Astrocyte (in vitro differentiated cells and primary cell): Measurements from ENCODE around the gene CCDC88B. TPM values are rescaled to one million over a fixed set of nuclear protein-coding genes. Genes with fewer than 3 reads are reported as not detected.
A peak's percentile ranks its signal among the peaks of the same experiment; 100 is the strongest.
"Not testable (repeated sequence)": the region's sequence is repeated elsewhere in the genome, so short reads cannot be mapped to it uniquely, and the experiment has no call there.

Experiments used
- DNase-seq: peaks from one replicate; pipeline ENCODE4 v3.0.0-alpha.2; 2010; ENCODE audit warnings: low read depth
- FAIRE-seq: peaks from 2 replicates; lab custom pipeline; 2011; peaks lifted over from hg19 to GRCh38; lab: Jason Lieb, UNC
- H2AFZ ChIP-seq: 2 replicates; pipeline ENCODE4 v1.6.0; 2012; ENCODE audit warnings: low read depth, low read length, inconsistent platforms
- H3K27ac ChIP-seq: 2 replicates; pipeline ENCODE4 v1.5.1; 2011; ENCODE audit warnings: low read depth, low read length, inconsistent platforms
- H3K27me3 ChIP-seq: 2 replicates; pipeline ENCODE4 v1.6.0; 2011; ENCODE audit warnings: low read length, inconsistent platforms; ENCODE audit not compliant: insufficient read depth
- H3K36me3 ChIP-seq: 2 replicates; pipeline ENCODE4 v1.5.1; 2011; ENCODE audit warnings: low read length, inconsistent platforms; ENCODE audit not compliant: insufficient read depth
- H3K4me1 ChIP-seq: 2 replicates; pipeline ENCODE4 v1.5.1; 2011; ENCODE audit warnings: low read length, inconsistent platforms; ENCODE audit not compliant: insufficient read depth
- H3K4me2 ChIP-seq: 2 replicates; pipeline ENCODE4 v1.6.0; 2012; ENCODE audit warnings: low read length, inconsistent platforms
- H3K4me3 ChIP-seq: 2 replicates; pipeline ENCODE4 v1.5.1; 2011; ENCODE audit warnings: low read depth, mild to moderate bottlenecking, low read length, inconsistent platforms; ENCODE audit not compliant: insufficient read depth
- H3K79me2 ChIP-seq: 2 replicates; pipeline ENCODE4 v1.6.0; 2012; ENCODE audit warnings: mild to moderate bottlenecking, low read length, inconsistent platforms; ENCODE audit not compliant: insufficient read depth
- H3K9ac ChIP-seq: 2 replicates; pipeline ENCODE4 v1.6.0; 2012; ENCODE audit warnings: mild to moderate bottlenecking, low read length, inconsistent platforms
- H3K9me3 ChIP-seq: 2 replicates; pipeline ENCODE4 v1.5.1; 2012; ENCODE audit warnings: low read depth, mild to moderate bottlenecking, low read length, inconsistent platforms; ENCODE audit not compliant: insufficient read depth
- H4K20me1 ChIP-seq: 2 replicates; pipeline ENCODE4 v1.6.0; 2012; ENCODE audit warnings: low read length, inconsistent platforms; ENCODE audit not compliant: insufficient read depth
- H3K27ac Mint-ChIP-seq: one replicate; pipeline ENCODE4 v1.8.0; 2021; ENCODE audit warnings: mild to moderate bottlenecking, mixed read lengths; ENCODE audit not compliant: unreplicated experiment
- H3K27me3 Mint-ChIP-seq: one replicate; pipeline ENCODE4 v1.8.0; 2021; ENCODE audit warnings: low read depth, mixed read lengths; ENCODE audit not compliant: unreplicated experiment
- H3K36me3 Mint-ChIP-seq: one replicate; pipeline ENCODE4 v1.8.0; 2021; ENCODE audit warnings: low read depth, mixed read lengths; ENCODE audit not compliant: unreplicated experiment
- H3K4me1 Mint-ChIP-seq: one replicate; pipeline ENCODE4 v1.8.0; 2021; ENCODE audit warnings: low read depth, mixed read lengths; ENCODE audit not compliant: unreplicated experiment
- H3K4me3 Mint-ChIP-seq: one replicate; pipeline ENCODE4 v1.8.0; 2021; ENCODE audit warnings: mild to moderate bottlenecking, moderate library complexity, mixed read lengths; ENCODE audit not compliant: unreplicated experiment
- H3K9me3 Mint-ChIP-seq: one replicate; pipeline ENCODE4 v1.8.0; 2021; ENCODE audit warnings: mild to moderate bottlenecking, mixed read lengths; ENCODE audit not compliant: unreplicated experiment
- CTCF ChIP-seq: IDR thresholded peaks from 2 replicates; pipeline ENCODE4 v1.5.1; 2011; ENCODE audit warnings: low read depth, mild to moderate bottlenecking, inconsistent platforms, low read length, moderate library complexity; ENCODE audit not compliant: insufficient read depth
- EZH2 ChIP-seq: IDR thresholded peaks from 2 replicates; pipeline ENCODE4 v1.6.1; 2012; ENCODE audit warnings: mild to moderate bottlenecking, low read length, inconsistent platforms; ENCODE audit not compliant: insufficient read depth
- total RNA-seq: library from RNA; stranded (reverse); gene quantifications from 2 replicates; pipeline ENCODE4 v1.2.1, GENCODE V29; 2021

CCDC88B gene
- total RNA-seq, 1 donor from 2014 or later = 1.2 TPM

- peak overlapping the region; percentile 35 for H3K27ac Mint-ChIP-seq
- H3K79me2 ChIP-seq = peaks cover 17% of the 10 kb centered on the region
- H3K36me3 Mint-ChIP-seq = peaks cover 18% of the 10 kb centered on the region
- peaks cover 3% of the 10 kb centered on the region for H3K36me3 ChIP-seq
- peaks cover 21% of the 10 kb centered on the region for H3K4me1 Mint-ChIP-seq
- H3K9ac ChIP-seq = no peak overlapping the region
- H3K4me2 ChIP-seq = no peak overlapping the region
- no peaks in the 10 kb centered on the region for H3K9me3 Mint-ChIP-seq
- FAIRE-seq (no peak), DNase-seq (peak; percentile 68)
- H4K20me1 ChIP-seq = peaks cover 28% of the 10 kb centered on the region
- H3K27me3 ChIP-seq = no peaks in the 10 kb centered on the region
- H3K4me1 ChIP-seq = peaks cover 7% of the 10 kb centered on the region
- TF ChIP-seq EZH2 (no peak), CTCF (no peak)
- H2AFZ ChIP-seq = no peak overlapping the region
- no peak overlapping the region for H3K27ac ChIP-seq
- H3K4me3 Mint-ChIP-seq = no peak overlapping the region
- no peaks in the 10 kb centered on the region for H3K27me3 Mint-ChIP-seq
- no peak overlapping the region for H3K4me3 ChIP-seq
- H3K9me3 ChIP-seq = no peaks in the 10 kb centered on the region
These were observed 18.5 kb upstream of the CCDC88B start for GRCh38 chr11:64321533-64321932.

- no peak overlapping the region for H3K27ac Mint-ChIP-seq
- peaks cover 2% of the 10 kb centered on the region for H3K9me3 Mint-ChIP-seq
- Histone ChIP-seq H3K4me3 (no peak overlapping the region), H3K4me1 (peaks cover 7% of the 10 kb centered on the region), H4K20me1 (peaks cover 28% of the 10 kb centered on the region), H3K9ac (no peak overlapping the region), H3K27ac (no peak overlapping the region), H3K9me3 (no peaks in the 10 kb centered on the region), H3K36me3 (peaks cover 3% of the 10 kb centered on the region), H3K79me2 (peaks cover 9% of the 10 kb centered on the region), H3K4me2 (no peak overlapping the region), H2AFZ (no peak overlapping the region), H3K27me3 (no peaks in the 10 kb centered on the region)
- TF ChIP-seq CTCF (no peak), EZH2 (no peak)
- H3K4me3 Mint-ChIP-seq = no peak overlapping the region
- peaks cover 19% of the 10 kb centered on the region for H3K4me1 Mint-ChIP-seq
- no peak for DNase-seq
- peaks cover 18% of the 10 kb centered on the region for H3K36me3 Mint-ChIP-seq
- FAIRE-seq = no peak
- H3K27me3 Mint-ChIP-seq = peaks cover 1% of the 10 kb centered on the region
These were observed 17.1 kb upstream of the CCDC88B start for GRCh38 chr11:64322925-64323260.

GRCh38 chr11:64323373-64323772, 16.6 kb upstream of the CCDC88B start:
- no peak overlapping the region for H2AFZ ChIP-seq
- FAIRE-seq (no peak), DNase-seq (no peak)
- H3K9me3 ChIP-seq = no peaks in the 10 kb centered on the region
- peaks cover 3% of the 10 kb centered on the region for H3K36me3 ChIP-seq
- H3K27me3 ChIP-seq = no peaks in the 10 kb centered on the region
- Mint-ChIP-seq H3K27me3 (peaks cover 3% of the 10 kb centered on the region), H3K9me3 (peaks cover 2% of the 10 kb centered on the region), H3K27ac (no peak overlapping the region), H3K4me1 (peaks cover 19% of the 10 kb centered on the region), H3K4me3 (no peak overlapping the region), H3K36me3 (peaks cover 18% of the 10 kb centered on the region)
- peaks cover 7% of the 10 kb centered on the region for H3K4me1 ChIP-seq
- no peak overlapping the region for H3K27ac ChIP-seq
- TF ChIP-seq CTCF = no peak
- TF ChIP-seq EZH2 = no peak
- no peak overlapping the region for H3K4me3 ChIP-seq
- peaks cover 28% of the 10 kb centered on the region for H4K20me1 ChIP-seq
- no peak overlapping the region for H3K9ac ChIP-seq
- no peak overlapping the region for H3K4me2 ChIP-seq
- peaks cover 9% of the 10 kb centered on the region for H3K79me2 ChIP-seq

- H2AFZ ChIP-seq, H3K27me3 Mint-ChIP-seq, H3K9ac ChIP-seq, H3K4me3 ChIP-seq, H3K4me3 Mint-ChIP-seq, H3K9me3 ChIP-seq, H3K27me3 ChIP-seq, H3K27ac ChIP-seq, H3K79me2 ChIP-seq, H3K4me1 ChIP-seq, H3K9me3 Mint-ChIP-seq, H3K4me2 ChIP-seq, FAIRE-seq, DNase-seq, H3K36me3 ChIP-seq, H3K27ac Mint-ChIP-seq: not testable (repeated sequence)
- peaks cover 18% of the 10 kb centered on the region for H3K36me3 Mint-ChIP-seq
- H3K4me1 Mint-ChIP-seq = peaks cover 19% of the 10 kb centered on the region
- H4K20me1 ChIP-seq = peaks cover 28% of the 10 kb centered on the region
These were observed 16.0 kb upstream of the CCDC88B start for GRCh38 chr11:64323984-64324383.
